Nephron progenitor cell (in vitro differentiated cells): ENCODE results near the gene ZNF577.

Experiments used
- DNase-seq: peaks from one replicate; pipeline ENCODE4 v3.0.0; 2021
- H3K27ac Mint-ChIP-seq: 2 replicates; pipeline ENCODE4 v1.8.0; 2021; ENCODE audit warnings: mild to moderate bottlenecking, moderate library complexity, mixed read lengths
- H3K27me3 Mint-ChIP-seq: 2 replicates; pipeline ENCODE4 v1.8.0; 2021; ENCODE audit warnings: mild to moderate bottlenecking, low read depth, mixed read lengths; ENCODE audit not compliant: poor library complexity
- H3K36me3 Mint-ChIP-seq: 2 replicates; pipeline ENCODE4 v1.8.0; 2021; ENCODE audit warnings: low read depth, mixed read lengths
- H3K4me1 Mint-ChIP-seq: 2 replicates; pipeline ENCODE4 v1.8.0; 2021; ENCODE audit warnings: mixed read lengths
- H3K4me3 Mint-ChIP-seq: 2 replicates; pipeline ENCODE4 v1.8.0; 2021; ENCODE audit warnings: mild to moderate bottlenecking, moderate library complexity, mixed read lengths
- H3K9me3 Mint-ChIP-seq: 2 replicates; pipeline ENCODE4 v1.8.0; 2021; ENCODE audit warnings: mild to moderate bottlenecking, moderate library complexity, mixed read lengths
- TF ChIP-seq, protein P1 (sequence below): fragments of 200-600 bp; sonication (generic); IDR thresholded peaks from 2 replicates; pipeline ENCODE4 v1.5.0; 2021; ENCODE audit warnings: antibody characterized with exemption

The ZNF577 gene

DNA sequence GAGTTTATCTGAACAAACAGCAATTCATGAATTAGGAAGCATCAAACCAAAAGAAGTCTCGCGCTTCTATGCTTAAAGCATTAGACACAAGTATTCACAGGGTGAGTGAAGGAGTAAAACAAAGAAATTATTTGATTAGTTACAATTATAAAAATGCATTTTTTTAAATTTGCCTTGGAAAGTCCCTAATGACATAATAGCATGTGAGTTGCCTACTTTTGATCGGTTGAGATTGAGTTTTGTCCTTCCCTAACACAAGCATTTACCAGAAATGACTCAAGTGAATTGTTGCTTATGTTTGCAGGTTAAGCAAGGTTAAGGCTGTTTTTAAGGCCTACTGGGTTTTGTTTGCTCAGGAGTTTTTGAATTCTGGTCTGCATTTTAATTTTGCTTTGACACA lies 17.5 kb upstream of the ZNF577 start:
- no peak for DNase-seq
- H3K4me3 Mint-ChIP-seq = peak overlapping the region; percentile 97
- TF ChIP-seq, protein P1, sequence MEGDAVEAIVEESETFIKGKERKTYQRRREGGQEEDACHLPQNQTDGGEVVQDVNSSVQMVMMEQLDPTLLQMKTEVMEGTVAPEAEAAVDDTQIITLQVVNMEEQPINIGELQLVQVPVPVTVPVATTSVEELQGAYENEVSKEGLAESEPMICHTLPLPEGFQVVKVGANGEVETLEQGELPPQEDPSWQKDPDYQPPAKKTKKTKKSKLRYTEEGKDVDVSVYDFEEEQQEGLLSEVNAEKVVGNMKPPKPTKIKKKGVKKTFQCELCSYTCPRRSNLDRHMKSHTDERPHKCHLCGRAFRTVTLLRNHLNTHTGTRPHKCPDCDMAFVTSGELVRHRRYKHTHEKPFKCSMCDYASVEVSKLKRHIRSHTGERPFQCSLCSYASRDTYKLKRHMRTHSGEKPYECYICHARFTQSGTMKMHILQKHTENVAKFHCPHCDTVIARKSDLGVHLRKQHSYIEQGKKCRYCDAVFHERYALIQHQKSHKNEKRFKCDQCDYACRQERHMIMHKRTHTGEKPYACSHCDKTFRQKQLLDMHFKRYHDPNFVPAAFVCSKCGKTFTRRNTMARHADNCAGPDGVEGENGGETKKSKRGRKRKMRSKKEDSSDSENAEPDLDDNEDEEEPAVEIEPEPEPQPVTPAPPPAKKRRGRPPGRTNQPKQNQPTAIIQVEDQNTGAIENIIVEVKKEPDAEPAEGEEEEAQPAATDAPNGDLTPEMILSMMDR = no peak
- peaks cover 69% of the 10 kb centered on the region for H3K36me3 Mint-ChIP-seq
- H3K4me1 Mint-ChIP-seq = peaks cover 13% of the 10 kb centered on the region
- peaks cover 18% of the 10 kb centered on the region for H3K27me3 Mint-ChIP-seq
- peak overlapping the region; percentile 97 for H3K27ac Mint-ChIP-seq
- H3K9me3 Mint-ChIP-seq = peaks cover 97% of the 10 kb centered on the region

DNA sequence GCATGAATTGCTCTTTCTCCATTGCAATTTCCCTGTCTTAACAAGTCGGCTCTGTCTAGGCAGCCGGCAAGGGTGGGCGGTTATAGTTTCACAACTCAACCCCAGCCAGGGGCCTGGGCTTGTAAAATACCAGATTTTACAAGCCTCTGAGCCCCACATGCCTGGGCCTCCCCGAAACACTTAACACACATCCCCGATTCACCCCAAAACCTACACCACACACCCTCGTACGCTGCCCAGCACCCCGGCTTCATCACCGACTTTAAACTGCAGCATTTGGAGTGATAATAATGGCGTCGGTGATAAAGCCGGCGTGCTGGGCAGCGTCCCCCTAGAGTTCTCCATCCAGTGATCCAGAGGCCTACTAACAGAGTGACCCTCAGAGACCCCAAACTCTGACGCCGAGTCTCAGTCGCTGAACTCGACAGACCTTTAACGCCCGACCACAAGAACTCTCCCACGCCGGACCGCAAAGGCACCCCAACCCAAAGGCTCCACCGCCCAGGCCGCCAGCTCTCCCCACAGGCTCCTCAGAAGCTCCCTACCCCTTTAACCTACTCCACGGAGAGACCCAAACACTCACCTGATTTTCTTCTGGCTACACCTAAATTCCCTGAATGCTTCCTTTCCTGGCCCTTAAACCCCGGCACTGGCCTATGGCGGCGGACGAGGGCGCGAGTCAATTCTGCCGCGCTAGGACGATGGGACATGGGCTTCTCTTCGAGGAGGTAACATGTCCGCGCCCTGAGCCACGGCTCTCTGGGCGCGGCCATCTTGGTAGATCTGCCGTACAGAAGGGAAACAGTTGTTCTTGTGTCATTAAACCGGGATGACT lies 16.8 kb upstream of the ZNF577 start, which contains the start of gene ZNF649:
ZNF649 (minus strand) TSS at position 687 of the 835 bp plus-strand sequence. CDS start 4,910 bp downstream, outside the sequence.
- Mint-ChIP-seq H3K27me3 (peaks cover 18% of the 10 kb centered on the region), H3K9me3 (peaks cover 98% of the 10 kb centered on the region), H3K36me3 (peaks cover 75% of the 10 kb centered on the region), H3K27ac (peak within 1 kb of the TSS; percentile 97), H3K4me3 (peak within 1 kb of the TSS; percentile 97), H3K4me1 (peaks cover 13% of the 10 kb centered on the region)
- peak; percentile 84 for DNase-seq
- TF ChIP-seq, protein P1 = no peak

GRCh38 chr19:51903192-51903591 lies 15.4 kb upstream of the ZNF577 start:
- DNase-seq = no peak
- peaks cover 18% of the 10 kb centered on the region for H3K27me3 Mint-ChIP-seq
- peak overlapping the region; percentile 97 for H3K4me3 Mint-ChIP-seq
- TF ChIP-seq, protein P1 = no peak
- peaks cover 100% of the 10 kb centered on the region for H3K9me3 Mint-ChIP-seq
- peaks cover 89% of the 10 kb centered on the region for H3K36me3 Mint-ChIP-seq
- no peak overlapping the region for H3K27ac Mint-ChIP-seq
- H3K4me1 Mint-ChIP-seq = peaks cover 13% of the 10 kb centered on the region

GRCh38 chr19:51901860-51902259 lies 14.1 kb upstream of the ZNF577 start:
- peaks cover 97% of the 10 kb centered on the region for H3K36me3 Mint-ChIP-seq
- H3K4me3 Mint-ChIP-seq = no peak overlapping the region
- TF ChIP-seq, protein P1 = no peak
- H3K27me3 Mint-ChIP-seq = peaks cover 20% of the 10 kb centered on the region
- no peak overlapping the region for H3K27ac Mint-ChIP-seq
- no peak for DNase-seq
- H3K9me3 Mint-ChIP-seq = peaks cover 100% of the 10 kb centered on the region
- H3K4me1 Mint-ChIP-seq = peaks cover 13% of the 10 kb centered on the region

- Mint-ChIP-seq H3K4me1 (peaks cover 12% of the 10 kb centered on the region), H3K27me3 (peaks cover 11% of the 10 kb centered on the region), H3K4me3 (no peak overlapping the region), H3K27ac (no peak overlapping the region), H3K9me3 (peaks cover 100% of the 10 kb centered on the region), H3K36me3 (peaks cover 100% of the 10 kb centered on the region)
- TF ChIP-seq, protein P1 = no peak
- no peak for DNase-seq
Measured at GRCh38 chr19:51891193-51891747, 3.5 kb upstream of the ZNF577 start.
